GM19324 (cell line): ENCODE results near the gene RBM23.
A peak's percentile ranks its signal among the peaks of the same experiment; 100 is the strongest.
"Not testable (repeated sequence)": the region's sequence is repeated elsewhere in the genome, so short reads cannot be mapped to it uniquely, and the experiment has no call there.

ENCODE experiments used
- ATAC-seq: cut with Tn5 transposase; IDR thresholded peaks from one replicate; pipeline ENCODE4 v1.9.1; 2021; ENCODE audit warnings: mild to moderate bottlenecking, moderate library complexity; ENCODE audit not compliant: unreplicated experiment, low FRiP score

The RBM23 gene

GRCh38 chr14:22918804-22919600, at the start of gene RBM23:
RBM23 (minus strand) TSS chr14:22919149.
- ATAC-seq, result peak; percentile 94

- no peak for ATAC-seq
These were observed 47.9 kb upstream of the RBM23 start for GRCh38 chr14:22966783-22967269.

- ATAC-seq, result not testable (repeated sequence)
These were observed 47.2 kb upstream of the RBM23 start for GRCh38 chr14:22965916-22966782.

GRCh38 chr14:22962061-22962676, 43.2 kb upstream of the RBM23 start:
- ATAC-seq, result no peak

- ATAC-seq, result peak; percentile 28
These were observed 37.0 kb upstream of the RBM23 start for GRCh38 chr14:22955702-22956569.

- no peak for ATAC-seq
These were observed 33.5 kb upstream of the RBM23 start for GRCh38 chr14:22952418-22952817.

- not testable (repeated sequence) for ATAC-seq
These were observed 32.8 kb upstream of the RBM23 start for GRCh38 chr14:22951795-22952194.

GRCh38 chr14:22945642-22946041, 26.7 kb upstream of the RBM23 start:
- no peak for ATAC-seq

- ATAC-seq, result no peak
These were observed 20.7 kb upstream of the RBM23 start for GRCh38 chr14:22939684-22940083.

GRCh38 chr14:22935156-22935555, 16.2 kb upstream of the RBM23 start:
- no peak for ATAC-seq

GRCh38 chr14:22932146-22932545, 13.2 kb upstream of the RBM23 start:
- ATAC-seq, result no peak

- ATAC-seq, result peak; percentile 2
These were observed 11.0 kb upstream of the RBM23 start for GRCh38 chr14:22929961-22930364.

- ATAC-seq, result peak; percentile 89
These were observed 10.4 kb upstream of the RBM23 start, which contains the start of gene PRMT5 for GRCh38 chr14:22929104-22929960. PRMT5 (minus strand) TSS chr14:22929376; CDS start chr14:22929361, 15 bp downstream.

GRCh38 chr14:22928237-22929103, 9.5 kb upstream of the RBM23 start:
- ATAC-seq, result no peak

- ATAC-seq, result no peak
These were observed 7.4 kb upstream of the RBM23 start for GRCh38 chr14:22926316-22926715.

- no peak for ATAC-seq
These were observed 6.6 kb upstream of the RBM23 start for GRCh38 chr14:22925513-22925912.

- ATAC-seq, result no peak
These were observed 4.8 kb upstream of the RBM23 start for GRCh38 chr14:22923746-22924145.

- no peak for ATAC-seq
These were observed 3.3 kb upstream of the RBM23 start for GRCh38 chr14:22922294-22922693.
